MCF 10A (cell line): ENCODE results near the gene RAF1. TPM values are rescaled to one million over a fixed set of nuclear protein-coding genes. Genes with fewer than 3 reads are reported as not detected.
A peak's percentile ranks its signal among the peaks of the same experiment; 100 is the strongest.

Experiments used
- BruUV-seq: library from RNA; stranded (reverse); fragments of 400-500 nt; replicated peaks from 2 replicates; lab custom pipeline; 2021; lab: Mats Ljungman, UMichigan
- CTCF ChIA-PET: fragments of 300-600 bp; sonication (Branson Sonifier 250); formaldehyde crosslinking; extraction: SDS; loops from one replicate; lab custom pipeline; 2021; ENCODE audit warnings: antibody characterized with exemption, inconsistent platforms; lab: Yijun Ruan, JAX
- POLR2A ChIA-PET: fragments of 300-600, 350-650 bp; sonication (Branson Sonifier 250); formaldehyde crosslinking; extraction: SDS; loops from one replicate; lab custom pipeline; 2020; ENCODE audit warnings: antibody characterized with exemption, inconsistent platforms; lab: Yijun Ruan, JAX
- DNase-seq: peaks from one replicate; pipeline ENCODE4 v3.0.0-alpha.2; 2018; ENCODE audit not compliant: unreplicated experiment
- H3K27ac Mint-ChIP-seq: one replicate; pipeline ENCODE4 v1.8.0; 2022; ENCODE audit warnings: mild to moderate bottlenecking, low read depth, mixed read lengths; ENCODE audit not compliant: unreplicated experiment
- H3K27me3 Mint-ChIP-seq: one replicate; pipeline ENCODE4 v1.8.0; 2022; ENCODE audit warnings: mixed read lengths; ENCODE audit not compliant: insufficient read depth, unreplicated experiment
- H3K36me3 Mint-ChIP-seq: one replicate; pipeline ENCODE4 v1.8.0; 2022; ENCODE audit warnings: mild to moderate bottlenecking, moderate library complexity, mixed read lengths; ENCODE audit not compliant: insufficient read depth, unreplicated experiment
- H3K4me1 Mint-ChIP-seq: one replicate; pipeline ENCODE4 v1.8.0; 2022; ENCODE audit warnings: mixed read lengths; ENCODE audit not compliant: insufficient read depth, unreplicated experiment
- H3K4me3 Mint-ChIP-seq: one replicate; pipeline ENCODE4 v1.8.0; 2022; ENCODE audit warnings: mild to moderate bottlenecking, moderate library complexity, mixed read lengths; ENCODE audit not compliant: unreplicated experiment
- H3K9me3 Mint-ChIP-seq: one replicate; pipeline ENCODE4 v1.8.0; 2022; ENCODE audit warnings: mixed read lengths; ENCODE audit not compliant: unreplicated experiment
- CTCF ChIP-seq: fragments of 200-600 bp; IDR thresholded peaks from one replicate; pipeline ENCODE4 v1.8.0; 2022; ENCODE audit warnings: antibody characterized with exemption, mild to moderate bottlenecking; ENCODE audit not compliant: unreplicated experiment
- intact Hi-C: fragments of 100-400 bp; cut with micrococcal nuclease; formaldehyde crosslinking; loops from 2 replicates; pipeline ENCODE4 v1.14.1; 2022
- total RNA-seq: library from RNA; stranded (reverse); gene quantifications from 2 replicates; pipeline ENCODE4 v1.2.3, GENCODE V29; 2022

RAF1 gene
- total RNA-seq, 1 experiment from 2014 or later: 76.8 TPM

- TF ChIP-seq CTCF: no peak
- H3K27me3 Mint-ChIP-seq: no peaks in the 10 kb centered on the region
- no peak for DNase-seq
- ChIA-PET POLR2A (no interaction called here), CTCF (no interaction called here)
- intact Hi-C loops: no loop called here
- H3K9me3 Mint-ChIP-seq: no peaks in the 10 kb centered on the region
- H3K4me3 Mint-ChIP-seq: no peak overlapping the region
- H3K27ac Mint-ChIP-seq: peak overlapping the region; percentile 14
- peaks cover 58% of the 10 kb centered on the region for H3K36me3 Mint-ChIP-seq
- no TSS peak for BruUV-seq
- H3K4me1 Mint-ChIP-seq: peaks cover 16% of the 10 kb centered on the region
Measured at GRCh38 chr3:12618426-12618825, 45.5 kb downstream of the RAF1 start.

- BruUV-seq: no TSS peak
- peaks cover 5% of the 10 kb centered on the region for H3K4me1 Mint-ChIP-seq
- CTCF ChIA-PET: interaction anchor here (0.5 to 1.6 kb wide), 3 partner anchors 17 to 320 kb away, joined by 3 to 10 read pairs (median 6); no protein-coding TSS in a partner anchor
Measured at GRCh38 chr3:12615266-12615665, 48.7 kb downstream of the RAF1 start.

GRCh38 chr3:12613250-12613649 lies 50.7 kb downstream of the RAF1 start:
- Mint-ChIP-seq H3K27ac (no peak overlapping the region), H3K9me3 (no peaks in the 10 kb centered on the region), H3K27me3 (no peaks in the 10 kb centered on the region), H3K4me3 (no peak overlapping the region), H3K36me3 (peaks cover 76% of the 10 kb centered on the region), H3K4me1 (peaks cover 5% of the 10 kb centered on the region)
- CTCF ChIA-PET: interaction anchor here (0.9 to 1.3 kb wide), 3 partner anchors 14 to 93 kb away, joined by 3 to 6 read pairs (median 3); no protein-coding TSS in a partner anchor
- intact Hi-C loops: no loop called here
- POLR2A ChIA-PET: no interaction called here
- no peak for TF ChIP-seq CTCF
- DNase-seq: no peak
- no TSS peak for BruUV-seq

More at GRCh38 chr3:12615266-12615665, 48.7 kb downstream of the RAF1 start:
- intact Hi-C loops: no loop called here
- no peaks in the 10 kb centered on the region for H3K9me3 Mint-ChIP-seq
- no peak overlapping the region for H3K27ac Mint-ChIP-seq
- no peak for DNase-seq
- TF ChIP-seq CTCF: no peak
- no peak overlapping the region for H3K4me3 Mint-ChIP-seq
- POLR2A ChIA-PET: interaction anchor here (1.0 kb wide), 2 partner anchors 9 to 48 kb away, joined by 4 to 5 read pairs; no protein-coding TSS in a partner anchor
- peaks cover 81% of the 10 kb centered on the region for H3K36me3 Mint-ChIP-seq
- no peaks in the 10 kb centered on the region for H3K27me3 Mint-ChIP-seq

- no peak for TF ChIP-seq CTCF
- H3K4me1 Mint-ChIP-seq: peaks cover 5% of the 10 kb centered on the region
- no peak for DNase-seq
- H3K27ac Mint-ChIP-seq: no peak overlapping the region
- no peaks in the 10 kb centered on the region for H3K27me3 Mint-ChIP-seq
- no peak overlapping the region for H3K4me3 Mint-ChIP-seq
- no peaks in the 10 kb centered on the region for H3K9me3 Mint-ChIP-seq
- BruUV-seq: no TSS peak
- ChIA-PET POLR2A (interaction anchor here (0.6 kb wide), 1 partner anchor 41 kb away, joined by 3 read pairs; no protein-coding TSS in a partner anchor), CTCF (interaction anchor here (0.6 to 1.4 kb wide), 4 partner anchors 13 to 93 kb away, joined by 3 read pairs; no protein-coding TSS in a partner anchor)
- intact Hi-C loops: no loop called here
- H3K36me3 Mint-ChIP-seq: peaks cover 75% of the 10 kb centered on the region
Measured at GRCh38 chr3:12612514-12613226, 51.2 kb downstream of the RAF1 start.
